ENCODE results near the gene ADAMTS16.

DNA sequence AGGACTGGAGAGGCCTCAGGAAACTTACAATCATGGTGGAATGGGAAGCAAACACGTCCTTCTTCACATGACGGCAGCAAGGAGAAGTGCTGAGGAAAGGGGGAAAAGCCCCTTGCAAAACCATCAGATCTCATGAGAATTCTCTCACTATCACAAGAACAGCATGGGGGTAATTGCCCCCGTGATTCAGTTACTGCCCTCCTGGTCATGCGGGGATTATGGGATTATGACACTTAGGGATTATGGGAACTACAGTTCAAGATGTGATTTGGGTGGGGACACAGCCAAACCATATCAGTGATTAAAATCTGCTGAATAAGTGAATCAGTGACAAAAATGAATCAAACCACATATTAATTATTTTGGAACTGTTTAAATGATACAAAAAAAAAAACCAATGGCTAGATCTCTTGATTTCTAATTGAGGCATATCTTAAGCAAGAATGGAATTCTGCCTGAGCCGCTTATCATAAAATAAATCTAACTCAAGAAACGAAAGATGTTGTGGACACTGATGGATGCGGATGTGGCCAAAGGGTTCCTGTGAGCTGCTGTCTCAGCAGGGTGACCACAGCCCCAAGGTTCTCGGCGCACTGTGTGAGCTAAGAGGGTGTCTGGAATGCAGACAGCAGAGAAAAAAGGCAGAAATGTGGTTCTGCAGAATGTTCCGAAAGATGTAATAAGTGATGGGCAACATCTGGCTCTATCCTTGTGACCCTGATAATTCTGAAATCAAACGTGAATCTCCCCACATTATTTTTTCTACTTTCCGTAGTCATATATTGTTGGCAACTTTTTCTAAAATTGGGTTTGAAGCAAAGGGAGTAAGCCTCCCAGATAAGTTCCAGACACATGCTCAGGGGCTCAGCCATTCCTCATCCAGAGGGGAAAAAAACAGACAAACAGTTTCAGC lies 175.2 kb downstream of the ADAMTS16 start:
- no peak for TF ChIP-seq POLR2A (IDR thresholded peaks at IDR 0.05)
- TF ChIP-seq, protein P1, sequence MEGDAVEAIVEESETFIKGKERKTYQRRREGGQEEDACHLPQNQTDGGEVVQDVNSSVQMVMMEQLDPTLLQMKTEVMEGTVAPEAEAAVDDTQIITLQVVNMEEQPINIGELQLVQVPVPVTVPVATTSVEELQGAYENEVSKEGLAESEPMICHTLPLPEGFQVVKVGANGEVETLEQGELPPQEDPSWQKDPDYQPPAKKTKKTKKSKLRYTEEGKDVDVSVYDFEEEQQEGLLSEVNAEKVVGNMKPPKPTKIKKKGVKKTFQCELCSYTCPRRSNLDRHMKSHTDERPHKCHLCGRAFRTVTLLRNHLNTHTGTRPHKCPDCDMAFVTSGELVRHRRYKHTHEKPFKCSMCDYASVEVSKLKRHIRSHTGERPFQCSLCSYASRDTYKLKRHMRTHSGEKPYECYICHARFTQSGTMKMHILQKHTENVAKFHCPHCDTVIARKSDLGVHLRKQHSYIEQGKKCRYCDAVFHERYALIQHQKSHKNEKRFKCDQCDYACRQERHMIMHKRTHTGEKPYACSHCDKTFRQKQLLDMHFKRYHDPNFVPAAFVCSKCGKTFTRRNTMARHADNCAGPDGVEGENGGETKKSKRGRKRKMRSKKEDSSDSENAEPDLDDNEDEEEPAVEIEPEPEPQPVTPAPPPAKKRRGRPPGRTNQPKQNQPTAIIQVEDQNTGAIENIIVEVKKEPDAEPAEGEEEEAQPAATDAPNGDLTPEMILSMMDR (IDR thresholded peaks at IDR 0.05): no peak
